Stimulated activated CD4-positive, alpha-beta T cell treated with anti-CD3 and anti-CD28 coated beads, Interleukin-2, amount 100 ng/mL, for 24 hours (primary cell): ENCODE measurements around the gene GUCA2B.

Source experiments
- DNase-seq, 2 donors: peaks; one replicate each; pipeline ENCODE4 v3.0.0-alpha.2; 2020

Gene GUCA2B

GRCh38 chr1:42192106-42192505, 38.9 kb downstream of the GUCA2B start:
- DNase-seq = no peak

GRCh38 chr1:42195841-42196240, 42.6 kb downstream of the GUCA2B start:
- DNase-seq = no peak

- no peak for DNase-seq
These were observed 45.0 kb downstream of the GUCA2B start for GRCh38 chr1:42198251-42198650.

GRCh38 chr1:42201986-42202385, 48.8 kb downstream of the GUCA2B start:
- DNase-seq = no peak
